Measurements from ENCODE around the gene P4HA2. TPM values are rescaled to one million over a fixed set of nuclear protein-coding genes. Genes with fewer than 3 reads are reported as not detected.
A peak's percentile ranks its signal among the peaks of the same experiment; 100 is the strongest.

The P4HA2 gene
- total and polyA plus RNA-seq, 9 of the 15 experiments (the other 6 are each of a cell fraction or from before 2014, with no cell fraction given) = 9.6 to 50.0 (median 12.7) TPM

- 0 out of 2 replicates have a peak, but pooled peaks have one; percentile 52 for TF ChIP-seq FOXP4 (CRISPR knock-in tag; IDR thresholded peaks at IDR 0.05; ENCODE audit: borderline replicate concordance)
- no peak for TF ChIP-seq ZNF232 (CRISPR knock-in tag; IDR thresholded peaks at IDR 0.05)
- no peak for TF ChIP-seq TSHZ1 (CRISPR knock-in tag; IDR thresholded peaks at IDR 0.05)
- no peak for TF ChIP-seq ZNF12 (CRISPR knock-in tag; IDR thresholded peaks at IDR 0.05)
- TF ChIP-seq DPF2 (IDR thresholded peaks at IDR 0.05) = peak; percentile 81
- peak; percentile 61 for TF ChIP-seq NEUROD1 (IDR thresholded peaks at IDR 0.05; ENCODE audit: borderline replicate concordance, low read depth, low read length, partially characterized antibody)
- peak; percentile 86 for TF ChIP-seq USF1 (CRISPR knock-in tag; IDR thresholded peaks at IDR 0.05)
- peak; percentile 55; the same call in 1 of the 2 replicates for TF ChIP-seq SMAD4 (CRISPR knock-in tag; conservative IDR thresholded peaks at IDR 0.05)
- peak; percentile 9; the same call in 1 of the 2 replicates for TF ChIP-seq MBD2 (IDR thresholded peaks at IDR 0.05; ENCODE audit: borderline replicate concordance, low read depth)
- TF ChIP-seq HEY1 (CRISPR knock-in tag; IDR thresholded peaks at IDR 0.05; ENCODE audit: borderline replicate concordance) = no peak
- no peak for TF ChIP-seq ZNF354B (CRISPR knock-in tag; IDR thresholded peaks at IDR 0.05)
- peak; percentile 56 for TF ChIP-seq HCFC1 (IDR thresholded peaks at IDR 0.05; ENCODE audit: low read depth, low read length)
- peak; percentile 78; the same call in 1 of the 2 replicates for TF ChIP-seq ZNF668 (CRISPR knock-in tag; IDR thresholded peaks at IDR 0.05)
- no peak for TF ChIP-seq PATZ1 (CRISPR knock-in tag; IDR thresholded peaks at IDR 0.05; ENCODE audit: borderline replicate concordance)
- no peak for TF ChIP-seq NFXL1 (CRISPR knock-in tag; IDR thresholded peaks at IDR 0.05)
- TF ChIP-seq HMBOX1 (IDR thresholded peaks at IDR 0.05) = no peak
- TF ChIP-seq DIDO1 (tag; IDR thresholded peaks at IDR 0.05; ENCODE audit: low read depth) = peak; percentile 10; the same call in 1 of the 2 replicates
- no peak for TF ChIP-seq FUS (optimal IDR thresholded peaks at IDR 0.05; ENCODE audit: low read depth, low read length)
Measured at GRCh38 chr5:132181011-132181629, 46.5 kb downstream of the P4HA2 start (continued).

Measured in K562 (cell line).